Activated CD8-positive, alpha-beta T cell treated with anti-CD3 and anti-CD28 coated beads for 36 hours (primary cell): ENCODE data around the gene CTSD. TPM values are rescaled to one million over a fixed set of nuclear protein-coding genes. Genes with fewer than 3 reads are reported as not detected.

Experiments
- ATAC-seq: fragments of 200-7000 bp; cut with Tn5 transposase; one replicate; pipeline ENCODE4 v1.10.0; 2021; ENCODE audit warnings: mild to moderate bottlenecking, moderate library complexity
- CTCF ChIA-PET: fragments of 350-600 bp; sonication (Branson Sonifier 250); formaldehyde crosslinking; loops from one replicate; lab custom pipeline; 2021; ENCODE audit warnings: antibody characterized with exemption; lab: Charles Lee
- POLR2A ChIA-PET: fragments of 350-600 bp; sonication (Branson Sonifier 250); formaldehyde crosslinking; loops from one replicate; lab custom pipeline; 2021; ENCODE audit warnings: antibody characterized with exemption; lab: Charles Lee
- DNase-seq: peaks from one replicate; pipeline ENCODE4 v3.0.0-alpha.2; 2020
- H3K27ac Mint-ChIP-seq: one replicate; pipeline ENCODE4 v1.8.0; 2021; ENCODE audit warnings: mild to moderate bottlenecking, mixed read lengths
- H3K27me3 Mint-ChIP-seq: one replicate; pipeline ENCODE4 v1.8.0; 2021; ENCODE audit warnings: mixed read lengths
- H3K36me3 Mint-ChIP-seq: one replicate; pipeline ENCODE4 v1.8.0; 2021; ENCODE audit warnings: low read depth, mixed read lengths
- H3K4me1 Mint-ChIP-seq: one replicate; pipeline ENCODE4 v1.8.0; 2021; ENCODE audit warnings: low read depth, mixed read lengths
- H3K4me3 Mint-ChIP-seq: one replicate; pipeline ENCODE4 v1.8.0; 2021; ENCODE audit warnings: mild to moderate bottlenecking, moderate library complexity, mixed read lengths
- H3K9me3 Mint-ChIP-seq: one replicate; pipeline ENCODE4 v1.8.0; 2021; ENCODE audit warnings: mixed read lengths
- intact Hi-C: fragments of 100-400 bp; cut with micrococcal nuclease; formaldehyde crosslinking; loops from one replicate; pipeline ENCODE4 v1.10.0; 2022
- total RNA-seq, 2 experiments: library from RNA; stranded (reverse); gene quantifications; one replicate each; pipeline ENCODE4 v1.2.3, GENCODE V29; 2021
- TF ChIP-seq, protein P1 (sequence below): fragments of 200-600 bp; IDR thresholded peaks from one replicate; pipeline ENCODE4 v1.8.0; 2022; ENCODE audit warnings: antibody characterized with exemption, mild to moderate bottlenecking

Gene CTSD
- total RNA-seq, 2 experiments from 2014 or later: 44.9 to 45.6 TPM

DNA sequence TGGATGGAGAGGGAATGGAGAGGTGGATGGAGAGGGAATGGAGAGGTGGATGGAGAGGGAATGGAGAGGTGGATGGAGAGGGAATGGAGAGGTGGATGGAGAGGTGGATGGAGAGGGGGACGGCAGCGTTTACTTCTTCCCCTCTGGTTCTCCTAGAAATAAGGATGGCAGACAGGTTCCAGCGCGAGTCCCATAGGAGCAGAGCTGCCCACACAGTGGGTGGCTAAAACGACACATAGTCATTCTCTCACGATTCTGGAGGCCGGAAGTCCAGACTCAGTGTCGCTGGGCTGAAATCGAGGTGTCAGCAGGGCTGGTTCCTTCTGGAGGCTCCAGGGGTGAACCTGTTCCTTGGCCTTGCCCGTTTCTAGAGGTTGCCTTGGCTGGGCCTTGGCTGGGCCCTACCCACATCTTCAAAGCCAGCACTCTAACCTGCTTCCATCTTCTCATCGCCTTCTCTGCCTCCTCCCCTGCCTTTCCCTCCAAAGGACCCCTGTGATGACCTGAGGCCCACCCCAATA, 12.7 kb upstream of the CTSD start:
- TF ChIP-seq, protein P1, sequence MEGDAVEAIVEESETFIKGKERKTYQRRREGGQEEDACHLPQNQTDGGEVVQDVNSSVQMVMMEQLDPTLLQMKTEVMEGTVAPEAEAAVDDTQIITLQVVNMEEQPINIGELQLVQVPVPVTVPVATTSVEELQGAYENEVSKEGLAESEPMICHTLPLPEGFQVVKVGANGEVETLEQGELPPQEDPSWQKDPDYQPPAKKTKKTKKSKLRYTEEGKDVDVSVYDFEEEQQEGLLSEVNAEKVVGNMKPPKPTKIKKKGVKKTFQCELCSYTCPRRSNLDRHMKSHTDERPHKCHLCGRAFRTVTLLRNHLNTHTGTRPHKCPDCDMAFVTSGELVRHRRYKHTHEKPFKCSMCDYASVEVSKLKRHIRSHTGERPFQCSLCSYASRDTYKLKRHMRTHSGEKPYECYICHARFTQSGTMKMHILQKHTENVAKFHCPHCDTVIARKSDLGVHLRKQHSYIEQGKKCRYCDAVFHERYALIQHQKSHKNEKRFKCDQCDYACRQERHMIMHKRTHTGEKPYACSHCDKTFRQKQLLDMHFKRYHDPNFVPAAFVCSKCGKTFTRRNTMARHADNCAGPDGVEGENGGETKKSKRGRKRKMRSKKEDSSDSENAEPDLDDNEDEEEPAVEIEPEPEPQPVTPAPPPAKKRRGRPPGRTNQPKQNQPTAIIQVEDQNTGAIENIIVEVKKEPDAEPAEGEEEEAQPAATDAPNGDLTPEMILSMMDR: no peak
- ATAC-seq (no peak), DNase-seq (no peak)
- intact Hi-C loops: no loop called here
- Mint-ChIP-seq H3K9me3 (no peaks in the 10 kb centered on the region), H3K36me3 (no peaks in the 10 kb centered on the region), H3K27ac (no peak overlapping the region), H3K4me3 (no peak overlapping the region), H3K27me3 (no peaks in the 10 kb centered on the region), H3K4me1 (peaks cover 14% of the 10 kb centered on the region)
- ChIA-PET POLR2A (no interaction called here), CTCF (interaction anchor here (2.0 kb wide), 1 partner anchor 82 kb away, joined by 5 read pairs; no protein-coding TSS in a partner anchor)

- Mint-ChIP-seq H3K4me1 (peaks cover 14% of the 10 kb centered on the region), H3K27ac (no peak overlapping the region), H3K9me3 (no peaks in the 10 kb centered on the region), H3K36me3 (no peaks in the 10 kb centered on the region), H3K27me3 (no peaks in the 10 kb centered on the region), H3K4me3 (no peak overlapping the region)
- no peak for DNase-seq
- ChIA-PET POLR2A (no interaction called here), CTCF (no interaction called here)
- intact Hi-C loops: no loop called here
- ATAC-seq: no peak
- TF ChIP-seq, protein P1: no peak
These were observed 11.2 kb upstream of the CTSD start for GRCh38 chr11:1774886-1775285.

GRCh38 chr11:1773994-1774550, 10.3 kb upstream of the CTSD start:
- no peak for ATAC-seq
- no peaks in the 10 kb centered on the region for H3K27me3 Mint-ChIP-seq
- H3K36me3 Mint-ChIP-seq: no peaks in the 10 kb centered on the region
- H3K4me1 Mint-ChIP-seq: peaks cover 14% of the 10 kb centered on the region
- DNase-seq: no peak
- no peak overlapping the region for H3K27ac Mint-ChIP-seq
- CTCF ChIA-PET: interaction anchor here (1.8 kb wide), 1 partner anchor 80 kb away, joined by 7 read pairs; no protein-coding TSS in a partner anchor
- TF ChIP-seq, protein P1: no peak
- intact Hi-C loops: no loop called here
- POLR2A ChIA-PET: interaction anchor here (1.9 kb wide), 1 partner anchor 17 kb away, joined by 5 read pairs; no protein-coding TSS in a partner anchor
- H3K4me3 Mint-ChIP-seq: no peak overlapping the region
- no peaks in the 10 kb centered on the region for H3K9me3 Mint-ChIP-seq

DNA sequence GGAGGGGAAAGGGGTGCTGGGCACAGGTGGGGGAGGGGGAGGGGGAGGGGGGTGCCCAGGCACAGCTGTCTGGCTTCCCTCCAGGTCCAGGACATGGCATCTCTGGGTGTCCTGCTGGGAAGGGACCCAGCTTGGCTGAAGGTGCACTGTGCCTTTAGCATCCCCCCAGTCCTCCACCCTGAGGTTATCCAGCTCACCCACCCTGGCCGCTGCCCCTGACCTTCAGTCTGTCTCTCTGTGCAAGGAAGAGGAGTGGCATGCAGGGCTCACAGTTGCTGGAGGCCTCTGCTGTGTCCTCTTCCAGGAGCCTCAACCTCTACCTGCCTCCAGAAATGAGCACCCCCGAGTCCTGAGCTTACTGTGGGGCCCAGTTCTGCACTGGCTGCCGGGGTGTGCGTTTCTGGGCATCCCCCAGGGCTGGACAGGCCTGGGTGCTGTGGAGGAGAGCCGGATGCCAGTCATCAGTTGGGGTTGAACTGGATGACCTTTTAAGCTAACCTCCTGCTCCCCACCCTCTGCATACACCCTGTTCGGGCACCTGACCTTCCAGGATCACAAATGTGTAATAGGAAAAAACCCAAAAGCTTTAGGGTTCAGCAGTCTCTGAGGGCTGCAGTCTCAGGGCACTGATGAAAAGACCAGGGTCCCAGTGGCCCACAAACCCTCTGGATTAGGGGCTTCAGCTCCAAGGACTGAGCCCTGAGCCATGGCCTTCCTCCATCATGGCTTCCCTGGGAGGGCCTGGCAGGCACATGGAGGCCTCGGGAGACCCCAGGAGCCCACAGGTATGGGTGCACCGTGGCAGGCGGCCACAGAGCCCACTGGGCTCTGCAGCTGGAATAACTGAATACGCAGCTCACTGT, 9.6 kb upstream of the CTSD start:
- DNase-seq: no peak
- POLR2A ChIA-PET: interaction anchor here (0.6 to 1.9 kb wide), 2 partner anchors 16 to 1090 kb away, joined by 4 to 5 read pairs; no protein-coding TSS in a partner anchor
- CTCF ChIA-PET: interaction anchor here (1.1 to 1.8 kb wide), 3 partner anchors 16 to 121 kb away, joined by 3 to 7 read pairs (median 4); no protein-coding TSS in a partner anchor
- H3K27ac Mint-ChIP-seq: no peak overlapping the region
- no peaks in the 10 kb centered on the region for H3K9me3 Mint-ChIP-seq
- H3K4me1 Mint-ChIP-seq: peaks cover 14% of the 10 kb centered on the region
- TF ChIP-seq, protein P1: no peak
- H3K4me3 Mint-ChIP-seq: no peak overlapping the region
- intact Hi-C loops: no loop called here
- H3K27me3 Mint-ChIP-seq: no peaks in the 10 kb centered on the region
- no peaks in the 10 kb centered on the region for H3K36me3 Mint-ChIP-seq
- no peak for ATAC-seq
